OCI-LY1 (cell line): ENCODE results near the gene LY86.
A peak's percentile ranks its signal among the peaks of the same experiment; 100 is the strongest.
"Not testable (repeated sequence)": the region's sequence is repeated elsewhere in the genome, so short reads cannot be mapped to it uniquely, and the experiment has no call there.

ENCODE experiments used
- H2AFZ ChIP-seq: fragments of 200-600 bp; sonication (generic), shearing (Covaris generic); 2 replicates; pipeline ENCODE4 v1.6.0; 2014; ENCODE audit warnings: antibody characterized with exemption, mild to moderate bottlenecking, low read length
- H3F3A ChIP-seq: fragments of 200-600 bp; sonication (generic), shearing (Covaris generic); 2 replicates; pipeline ENCODE4 v1.6.0; 2014; ENCODE audit warnings: mild to moderate bottlenecking, antibody characterized with exemption, low read length, moderate library complexity; ENCODE audit not compliant: insufficient read depth
- H3K27ac ChIP-seq: fragments of 200-600 bp; sonication (generic); 2 replicates; pipeline ENCODE4 v1.5.1; 2014; ENCODE audit warnings: low read length, mixed run types, mild to moderate bottlenecking, low read depth; ENCODE audit not compliant: poor library complexity, severe bottlenecking
- H3K27me3 ChIP-seq: fragments of 200-600 bp; sonication (generic); 2 replicates; pipeline ENCODE4 v1.6.0; 2014; ENCODE audit warnings: antibody characterized with exemption, mild to moderate bottlenecking, low read length, moderate library complexity; ENCODE audit not compliant: insufficient read depth
- H3K36me3 ChIP-seq: fragments of 200-600 bp; sonication (generic); 2 replicates; pipeline ENCODE4 v1.6.1; 2014; ENCODE audit warnings: mild to moderate bottlenecking, antibody characterized with exemption, low read length, moderate library complexity, mixed read lengths; ENCODE audit not compliant: insufficient read depth
- H3K4me1 ChIP-seq: fragments of 200-600 bp; sonication (generic); 2 replicates; pipeline ENCODE4 v1.5.1; 2014; ENCODE audit warnings: mild to moderate bottlenecking, low read length, moderate library complexity; ENCODE audit not compliant: insufficient read depth, severe bottlenecking
- H3K4me2 ChIP-seq: fragments of 200-600 bp; sonication (generic), shearing (Covaris generic); 2 replicates; pipeline ENCODE4 v1.6.1; 2014; ENCODE audit warnings: low read length
- H3K4me3 ChIP-seq: fragments of 200-600 bp; sonication (generic); 2 replicates; pipeline ENCODE4 v1.5.1; 2014; ENCODE audit warnings: low read length, low read depth, mild to moderate bottlenecking, mixed read lengths; ENCODE audit not compliant: poor library complexity, severe bottlenecking
- H3K79me2 ChIP-seq: fragments of 200-600 bp; shearing (Covaris generic); 2 replicates; pipeline ENCODE4 v1.6.1; 2016; ENCODE audit warnings: mixed run types, low read length, mixed read lengths; ENCODE audit not compliant: insufficient read depth
- H3K9ac ChIP-seq: fragments of 200-600 bp; sonication (generic), shearing (Covaris generic); 2 replicates; pipeline ENCODE4 v1.6.1; 2014; ENCODE audit warnings: mild to moderate bottlenecking, low read length, mixed read lengths
- H3K9me2 ChIP-seq: fragments of 200-600 bp; sonication (generic), shearing (Covaris generic); 2 replicates; pipeline ENCODE4 v1.6.1; 2014; ENCODE audit warnings: low read depth, mild to moderate bottlenecking, low read length, mixed read lengths
- H3K9me3 ChIP-seq: fragments of 200-600 bp; shearing (Covaris generic); 2 replicates; pipeline ENCODE4 v1.6.1; 2014; ENCODE audit warnings: low read length, mixed read lengths
- H4K20me1 ChIP-seq: fragments of 200-600 bp; sonication (generic), shearing (Covaris generic); 2 replicates; pipeline ENCODE4 v1.6.0; 2016; ENCODE audit warnings: mild to moderate bottlenecking, low read length; ENCODE audit not compliant: insufficient read depth
- CTCF ChIP-seq: fragments of 200-600 bp; sonication (generic), shearing (Covaris generic); IDR thresholded peaks from 2 replicates; pipeline ENCODE4 v1.5.1; 2017; ENCODE audit warnings: mild to moderate bottlenecking, antibody characterized with exemption, low read length, moderate library complexity, mixed read lengths
- EZH2 ChIP-seq: fragments of 200-600 bp; sonication (generic), shearing (Covaris generic); IDR thresholded peaks from 2 replicates; pipeline ENCODE4 v1.8.0; 2017; ENCODE audit warnings: borderline replicate concordance, mixed run types, mild to moderate bottlenecking, antibody characterized with exemption, low read length, moderate library complexity, mixed read lengths

LY86 gene

GRCh38 chr6:6610031-6610591 lies 21.6 kb downstream of the LY86 start:
- Histone ChIP-seq H3F3A (no peaks in the 10 kb centered on the region), H3K36me3 (peaks cover 20% of the 10 kb centered on the region), H2AFZ (no peak overlapping the region), H3K27me3 (no peaks in the 10 kb centered on the region), H3K4me3 (no peak overlapping the region), H3K9ac (peak overlapping the region; percentile 30; the same call in 1 of the 2 replicates), H3K79me2 (no peaks in the 10 kb centered on the region), H3K4me1 (peaks cover 32% of the 10 kb centered on the region), H3K27ac (peak overlapping the region; percentile 83), H3K9me3 (0 out of 2 replicates have a peak, but pooled peaks cover 3% of the 10 kb centered on the region), H3K4me2 (peak overlapping the region; percentile 47), H4K20me1 (no peaks in the 10 kb centered on the region), H3K9me2 (no peaks in the 10 kb centered on the region)
- TF ChIP-seq CTCF (no peak), EZH2 (no peak)

- Histone ChIP-seq H3K9ac (no peak overlapping the region), H4K20me1 (no peaks in the 10 kb centered on the region), H3K27me3 (no peaks in the 10 kb centered on the region), H2AFZ (no peak overlapping the region), H3K36me3 (peaks cover 9% of the 10 kb centered on the region; the same call in 1 of the 2 replicates), H3K9me3 (0 out of 2 replicates have a peak, but pooled peaks cover 3% of the 10 kb centered on the region), H3K27ac (no peak overlapping the region), H3K4me3 (no peak overlapping the region), H3K4me1 (peaks cover 32% of the 10 kb centered on the region), H3K9me2 (no peaks in the 10 kb centered on the region), H3F3A (no peaks in the 10 kb centered on the region), H3K79me2 (no peaks in the 10 kb centered on the region), H3K4me2 (no peak overlapping the region)
- TF ChIP-seq EZH2 (no peak), CTCF (no peak)
Measured at GRCh38 chr6:6611486-6611885, 23.0 kb downstream of the LY86 start.

GRCh38 chr6:6612308-6612707 lies 23.8 kb downstream of the LY86 start:
- Histone ChIP-seq H3K9me3 (0 out of 2 replicates have a peak, but pooled peaks cover 3% of the 10 kb centered on the region), H3K4me3 (no peak overlapping the region), H3K9me2 (no peaks in the 10 kb centered on the region), H3F3A (no peaks in the 10 kb centered on the region), H3K79me2 (no peaks in the 10 kb centered on the region), H3K27me3 (no peaks in the 10 kb centered on the region), H3K27ac (no peak overlapping the region), H3K4me1 (peaks cover 32% of the 10 kb centered on the region), H3K9ac (no peak overlapping the region), H3K36me3 (peaks cover 9% of the 10 kb centered on the region; the same call in 1 of the 2 replicates), H3K4me2 (no peak overlapping the region), H4K20me1 (no peaks in the 10 kb centered on the region), H2AFZ (no peak overlapping the region)
- TF ChIP-seq CTCF (no peak), EZH2 (no peak)

- H3K4me2 ChIP-seq, H3K9me3 ChIP-seq, H3K36me3 ChIP-seq, H3K79me2 ChIP-seq, H3K9me2 ChIP-seq, H3K4me3 ChIP-seq, H3K9ac ChIP-seq, H3K27me3 ChIP-seq, H3K27ac ChIP-seq, H4K20me1 ChIP-seq, H2AFZ ChIP-seq, H3F3A ChIP-seq: not testable (repeated sequence)
- H3K4me1 ChIP-seq, result peaks cover 28% of the 10 kb centered on the region
Measured at GRCh38 chr6:6613103-6613718, 24.7 kb downstream of the LY86 start.
